Neural cell (in vitro differentiated cells): ENCODE results near the gene ADARB2. TPM values are rescaled to one million over a fixed set of nuclear protein-coding genes. Genes with fewer than 3 reads are reported as not detected.

ENCODE experiments used
- H2AFZ ChIP-seq: fragments of 200-600, 300-800 bp; sonication (generic), shearing (Covaris generic); 2 replicates; pipeline ENCODE4 v1.6.0; 2014; ENCODE audit warnings: low read depth, mild to moderate bottlenecking, antibody characterized with exemption, low read length, moderate library complexity
- H3F3A ChIP-seq: fragments of 200-600 bp; shearing (Covaris generic); 2 replicates; pipeline ENCODE4 v1.6.1; 2016; ENCODE audit warnings: mild to moderate bottlenecking, moderate library complexity, mixed read lengths, antibody characterized with exemption, low read length; ENCODE audit not compliant: insufficient read depth, poor library complexity, severe bottlenecking
- H3K27ac ChIP-seq: fragments of 200-600, 300-800 bp; sonication (generic), shearing (Covaris generic); 2 replicates; pipeline ENCODE4 v1.5.1; 2014; ENCODE audit warnings: mild to moderate bottlenecking, low read length, moderate library complexity
- H3K27me3 ChIP-seq: fragments of 300-800, 200-600 bp; sonication (generic), shearing (Covaris generic); 2 replicates; pipeline ENCODE4 v1.6.0; 2014; ENCODE audit warnings: mild to moderate bottlenecking, low read depth, low read length, moderate library complexity; ENCODE audit not compliant: insufficient read depth
- H3K36me3 ChIP-seq: fragments of 300-800, 200-600 bp; sonication (generic), shearing (Covaris generic); 2 replicates; pipeline ENCODE4 v1.5.1; 2014; ENCODE audit warnings: mild to moderate bottlenecking, antibody characterized with exemption, low read length, moderate library complexity; ENCODE audit not compliant: insufficient read depth
- H3K4me2 ChIP-seq: fragments of 300-800, 200-600 bp; sonication (generic), shearing (Covaris generic); 2 replicates; pipeline ENCODE4 v1.6.0; 2014; ENCODE audit warnings: mild to moderate bottlenecking, low read length
- H3K4me3 ChIP-seq: fragments of 300-800, 200-600 bp; sonication (generic), shearing (Covaris generic); 2 replicates; pipeline ENCODE4 v1.5.1; 2014; ENCODE audit warnings: mild to moderate bottlenecking, low read length, moderate library complexity
- H3K79me2 ChIP-seq: fragments of 200-600 bp; shearing (Covaris generic); replicated peaks from 2 replicates; pipeline ENCODE4 v1.6.0; 2014; ENCODE audit warnings: mild to moderate bottlenecking, low read length, moderate library complexity; ENCODE audit not compliant: insufficient read depth
- H3K9ac ChIP-seq: fragments of 300-800, 200-600 bp; sonication (generic), shearing (Covaris generic); 2 replicates; pipeline ENCODE4 v1.6.1; 2016; ENCODE audit warnings: mild to moderate bottlenecking, low read length, mixed read lengths
- H3K9me2 ChIP-seq: fragments of 200-600 bp; shearing (Covaris generic); 2 replicates; pipeline ENCODE4 v1.6.1; 2016; ENCODE audit warnings: mild to moderate bottlenecking, low read length, mixed read lengths; ENCODE audit not compliant: insufficient read depth
- H3K9me3 ChIP-seq: fragments of 200-600, 300-800 bp; sonication (generic), shearing (Covaris generic); 2 replicates; pipeline ENCODE4 v1.6.1; 2016; ENCODE audit warnings: mild to moderate bottlenecking, mixed run types, low read length, moderate library complexity, mixed read lengths
- H4K20me1 ChIP-seq: fragments of 200-600 bp; shearing (Covaris generic); 2 replicates; pipeline ENCODE4 v1.6.1; 2016; ENCODE audit warnings: mild to moderate bottlenecking, mixed run types; ENCODE audit not compliant: insufficient read depth
- EP300 ChIP-seq: fragments of 450-650 bp; conservative IDR thresholded peaks from 2 replicates; pipeline ENCODE4 v1.6.1; 2014; ENCODE audit warnings: antibody characterized with exemption, mild to moderate bottlenecking, moderate library complexity; ENCODE audit not compliant: poor library complexity, severe bottlenecking
- EZH2 ChIP-seq: fragments of 200-600, 300-800 bp; shearing (Covaris generic), sonication (generic); IDR thresholded peaks from 2 replicates; pipeline ENCODE4 v1.6.1; 2014; ENCODE audit warnings: antibody characterized with exemption, low read length, borderline replicate concordance, mild to moderate bottlenecking; ENCODE audit not compliant: insufficient read depth, poor library complexity, severe bottlenecking
- MXI1 ChIP-seq: fragments of 450-650 bp; conservative IDR thresholded peaks from 2 replicates; pipeline ENCODE4 v1.6.1; 2014; ENCODE audit warnings: antibody characterized with exemption, mild to moderate bottlenecking; ENCODE audit not compliant: poor library complexity, severe bottlenecking
- POLR2AphosphoS5 ChIP-seq: IDR thresholded peaks from 2 replicates; pipeline ENCODE4 v1.6.1; 2012
- RAD21 ChIP-seq: fragments of 450-650 bp; conservative IDR thresholded peaks from 2 replicates; pipeline ENCODE4 v1.6.1; 2014; ENCODE audit warnings: antibody characterized with exemption, mild to moderate bottlenecking, moderate library complexity
- SMC3 ChIP-seq: fragments of 450-650 bp; conservative IDR thresholded peaks from 2 replicates; pipeline ENCODE4 v1.6.1; 2014; ENCODE audit warnings: antibody characterized with exemption, mild to moderate bottlenecking, moderate library complexity; ENCODE audit not compliant: poor library complexity
- TAF1 ChIP-seq: IDR thresholded peaks from 2 replicates; pipeline ENCODE4 v1.6.1; 2012; ENCODE audit warnings: low read depth
- polyA plus RNA-seq: library from polyadenylated mRNA; depleted of rRNA; stranded (reverse); fragments of >200 nt; gene quantifications from 2 replicates; pipeline ENCODE4 v1.2.3, GENCODE V29; 2014
- TF ChIP-seq, protein P1 (sequence below): fragments of 450-650 bp; IDR thresholded peaks from 2 replicates; pipeline ENCODE4 v1.5.1; 2014; ENCODE audit warnings: antibody characterized with exemption, mild to moderate bottlenecking, moderate library complexity; ENCODE audit not compliant: poor library complexity, severe bottlenecking
- TF ChIP-seq, protein P2 (sequence below): IDR thresholded peaks from 2 replicates; pipeline ENCODE4 v1.6.1; 2012; ENCODE audit warnings: borderline replicate concordance

The ADARB2 gene
- polyA plus RNA-seq, 1 donor from 2014 or later: 3.6 TPM

DNA sequence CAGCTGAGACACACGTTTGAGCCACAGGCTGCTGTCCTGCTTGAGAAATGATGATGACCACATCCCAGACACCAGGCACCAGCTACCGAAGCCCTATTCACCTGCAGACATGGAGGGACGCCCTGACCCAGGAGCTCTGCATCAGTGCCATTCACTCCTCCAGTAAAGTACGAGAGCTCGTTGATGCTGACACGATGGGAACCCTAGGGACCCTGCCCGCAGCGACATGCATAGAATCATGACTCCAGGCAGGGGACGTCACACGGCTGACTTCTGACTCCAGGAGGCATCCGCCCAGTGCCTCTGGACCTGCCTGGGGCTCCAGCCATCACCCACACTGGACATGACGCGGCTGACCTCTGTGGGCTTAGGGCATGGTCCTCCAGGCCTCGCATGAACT, 129.9 kb downstream of the ADARB2 start:
- Histone ChIP-seq H3K36me3 (no peaks in the 10 kb centered on the region), H3K79me2 (no peaks in the 10 kb centered on the region), H3K9me2 (no peaks in the 10 kb centered on the region), H3K27ac (no peak overlapping the region), H3K27me3 (no peaks in the 10 kb centered on the region), H3F3A (no peaks in the 10 kb centered on the region), H3K4me2 (no peak overlapping the region), H3K9ac (no peak overlapping the region), H4K20me1 (no peaks in the 10 kb centered on the region), H3K4me3 (no peak overlapping the region), H2AFZ (no peak overlapping the region), H3K9me3 (no peaks in the 10 kb centered on the region)
- TF ChIP-seq EP300: no peak
- TF ChIP-seq TAF1: no peak
- TF ChIP-seq, protein P1, sequence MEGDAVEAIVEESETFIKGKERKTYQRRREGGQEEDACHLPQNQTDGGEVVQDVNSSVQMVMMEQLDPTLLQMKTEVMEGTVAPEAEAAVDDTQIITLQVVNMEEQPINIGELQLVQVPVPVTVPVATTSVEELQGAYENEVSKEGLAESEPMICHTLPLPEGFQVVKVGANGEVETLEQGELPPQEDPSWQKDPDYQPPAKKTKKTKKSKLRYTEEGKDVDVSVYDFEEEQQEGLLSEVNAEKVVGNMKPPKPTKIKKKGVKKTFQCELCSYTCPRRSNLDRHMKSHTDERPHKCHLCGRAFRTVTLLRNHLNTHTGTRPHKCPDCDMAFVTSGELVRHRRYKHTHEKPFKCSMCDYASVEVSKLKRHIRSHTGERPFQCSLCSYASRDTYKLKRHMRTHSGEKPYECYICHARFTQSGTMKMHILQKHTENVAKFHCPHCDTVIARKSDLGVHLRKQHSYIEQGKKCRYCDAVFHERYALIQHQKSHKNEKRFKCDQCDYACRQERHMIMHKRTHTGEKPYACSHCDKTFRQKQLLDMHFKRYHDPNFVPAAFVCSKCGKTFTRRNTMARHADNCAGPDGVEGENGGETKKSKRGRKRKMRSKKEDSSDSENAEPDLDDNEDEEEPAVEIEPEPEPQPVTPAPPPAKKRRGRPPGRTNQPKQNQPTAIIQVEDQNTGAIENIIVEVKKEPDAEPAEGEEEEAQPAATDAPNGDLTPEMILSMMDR: no peak
- TF ChIP-seq POLR2AphosphoS5: no peak

GRCh38 chr10:1605999-1606940, 131.1 kb downstream of the ADARB2 start:
- H3K27ac ChIP-seq: no peak overlapping the region
- TF ChIP-seq EP300 (no peak), MXI1 (no peak), RAD21 (no peak), TAF1 (no peak), SMC3 (no peak), EZH2 (no peak), POLR2AphosphoS5 (no peak)
- TF ChIP-seq, protein P2, sequence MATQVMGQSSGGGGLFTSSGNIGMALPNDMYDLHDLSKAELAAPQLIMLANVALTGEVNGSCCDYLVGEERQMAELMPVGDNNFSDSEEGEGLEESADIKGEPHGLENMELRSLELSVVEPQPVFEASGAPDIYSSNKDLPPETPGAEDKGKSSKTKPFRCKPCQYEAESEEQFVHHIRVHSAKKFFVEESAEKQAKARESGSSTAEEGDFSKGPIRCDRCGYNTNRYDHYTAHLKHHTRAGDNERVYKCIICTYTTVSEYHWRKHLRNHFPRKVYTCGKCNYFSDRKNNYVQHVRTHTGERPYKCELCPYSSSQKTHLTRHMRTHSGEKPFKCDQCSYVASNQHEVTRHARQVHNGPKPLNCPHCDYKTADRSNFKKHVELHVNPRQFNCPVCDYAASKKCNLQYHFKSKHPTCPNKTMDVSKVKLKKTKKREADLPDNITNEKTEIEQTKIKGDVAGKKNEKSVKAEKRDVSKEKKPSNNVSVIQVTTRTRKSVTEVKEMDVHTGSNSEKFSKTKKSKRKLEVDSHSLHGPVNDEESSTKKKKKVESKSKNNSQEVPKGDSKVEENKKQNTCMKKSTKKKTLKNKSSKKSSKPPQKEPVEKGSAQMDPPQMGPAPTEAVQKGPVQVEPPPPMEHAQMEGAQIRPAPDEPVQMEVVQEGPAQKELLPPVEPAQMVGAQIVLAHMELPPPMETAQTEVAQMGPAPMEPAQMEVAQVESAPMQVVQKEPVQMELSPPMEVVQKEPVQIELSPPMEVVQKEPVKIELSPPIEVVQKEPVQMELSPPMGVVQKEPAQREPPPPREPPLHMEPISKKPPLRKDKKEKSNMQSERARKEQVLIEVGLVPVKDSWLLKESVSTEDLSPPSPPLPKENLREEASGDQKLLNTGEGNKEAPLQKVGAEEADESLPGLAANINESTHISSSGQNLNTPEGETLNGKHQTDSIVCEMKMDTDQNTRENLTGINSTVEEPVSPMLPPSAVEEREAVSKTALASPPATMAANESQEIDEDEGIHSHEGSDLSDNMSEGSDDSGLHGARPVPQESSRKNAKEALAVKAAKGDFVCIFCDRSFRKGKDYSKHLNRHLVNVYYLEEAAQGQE: no peak
- TF ChIP-seq, protein P1: no peak
- H3K4me3 ChIP-seq: no peak overlapping the region
- no peak overlapping the region for H3K4me2 ChIP-seq
- no peaks in the 10 kb centered on the region for H3F3A ChIP-seq
- no peaks in the 10 kb centered on the region for H3K79me2 ChIP-seq
- no peaks in the 10 kb centered on the region for H3K9me2 ChIP-seq
- no peaks in the 10 kb centered on the region for H3K36me3 ChIP-seq
- no peak overlapping the region for H3K9ac ChIP-seq
- no peak overlapping the region for H2AFZ ChIP-seq
- no peaks in the 10 kb centered on the region for H4K20me1 ChIP-seq
- H3K27me3 ChIP-seq: no peaks in the 10 kb centered on the region
- no peaks in the 10 kb centered on the region for H3K9me3 ChIP-seq
